Tibial nerve (tissue), 4 donors: ENCODE results near the gene AVL9. TPM values are rescaled to one million over a fixed set of nuclear protein-coding genes. Genes with fewer than 3 reads are reported as not detected.

ENCODE experiments used
- DNase-seq, 2 donors: peaks; one replicate each; pipeline ENCODE4 v3.0.0-alpha.2; 2019; ENCODE audit warnings: low spot score in 2 of 2
- H3K27ac ChIP-seq, 4 donors: fragments of 200-600 bp; sonication (generic) in 3 of 4; one replicate each; pipeline ENCODE4 v1.5.1; 2017 to 2019; ENCODE audit warnings: mild to moderate bottlenecking in 1 of 4
- H3K27me3 ChIP-seq, 2 donors: fragments of 200-600 bp; sonication (generic) in 1 of 2; one replicate each; pipeline versions ENCODE4 v1.5.1 to v1.6.0; 2017 to 2019
- H3K36me3 ChIP-seq, 3 donors: fragments of 200-600 bp; sonication (generic); one replicate each; pipeline ENCODE4 v1.5.1; 2018 to 2019
- H3K4me1 ChIP-seq, 4 donors: fragments of 200-600 bp; sonication (generic) in 3 of 4; one replicate each; pipeline ENCODE4 v1.5.1; 2017 to 2019
- H3K4me3 ChIP-seq, 4 donors: fragments of 200-600 bp; sonication (generic) in 3 of 4; one replicate each; pipeline ENCODE4 v1.5.1; 2017 to 2019; ENCODE audit warnings: mild to moderate bottlenecking in 1 of 4, moderate library complexity in 1 of 4
- H3K9me3 ChIP-seq, 4 donors: fragments of 200-600 bp; sonication (generic) in 3 of 4; one replicate each; pipeline ENCODE4 v1.5.1; 2017 to 2019
- EP300 ChIP-seq, 2 donors: sonication (generic); formaldehyde crosslinking; IDR thresholded peaks; one replicate each; pipeline ENCODE4 v1.6.1; 2017; ENCODE audit warnings: antibody characterized with exemption in 2 of 2, mild to moderate bottlenecking in 1 of 2
- POLR2A ChIP-seq, 2 donors: fragments of 450-650 bp; IDR thresholded peaks; one replicate each; pipeline ENCODE4 v1.6.1; 2017; ENCODE audit warnings: antibody characterized with exemption in 2 of 2, mild to moderate bottlenecking in 2 of 2, moderate library complexity in 2 of 2
- WGBS, 2 donors: methylation state at CpG; one replicate each; pipeline ENCODE4 v1.1.5; 2018; 5-methylcytosine and 5-hydroxymethylcytosine counted together
- total RNA-seq, 4 donors: library from RNA; depleted of rRNA; stranded (reverse); fragments of >200 nt; gene quantifications; one replicate each; pipeline ENCODE4 v1.1.0, GENCODE V29; 2016
- TF ChIP-seq, protein P1 (sequence below), 5 experiments: fragments of 200-600 bp in 3 of 5; fragments of 450-650 bp in 2 of 5; sonication (generic) in 3 of 5; IDR thresholded peaks; one replicate each; pipeline ENCODE4 v1.5.1; 2016 to 2019; ENCODE audit warnings: antibody characterized with exemption in 5 of 5, mild to moderate bottlenecking in 3 of 5, moderate library complexity in 2 of 5

AVL9 gene
- total RNA-seq, 4 donors from 2014 or later = 19.4 to 36.1 (median 31.5) TPM

DNA sequence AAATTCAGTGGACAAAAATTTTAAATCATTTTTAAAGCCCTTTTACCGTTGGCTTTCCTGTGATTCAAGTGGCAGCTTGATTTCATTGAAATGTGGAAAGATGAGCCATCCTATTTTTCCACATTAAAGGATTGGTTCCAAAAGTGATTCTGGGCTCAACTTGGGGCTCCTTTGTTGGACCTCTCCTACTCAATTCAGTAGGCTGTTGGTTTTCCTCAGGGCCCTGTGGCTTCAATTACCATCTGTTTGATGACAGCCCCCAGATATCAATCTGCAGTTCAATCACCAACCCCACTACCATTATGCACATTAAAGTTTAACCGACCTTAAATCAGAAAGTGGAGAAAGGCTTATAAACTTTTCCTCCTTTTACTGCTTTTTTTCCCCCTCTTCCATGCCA, 47.3 kb downstream of the AVL9 start:
- no peaks in the 10 kb centered on the region for H3K9me3 ChIP-seq
- DNase-seq = no peak
- H3K4me1 ChIP-seq = peaks cover 0 to 6% (median 2%) of the 10 kb centered on the region in 4 donors
- WGBS, 2 donors = 70 to 79% methylated on average over 2 of the region's 2 CpGs
- H3K27ac ChIP-seq = no peak overlapping the region
- no peak overlapping the region for H3K4me3 ChIP-seq
- peaks cover 0 to 22% (median 0%) of the 10 kb centered on the region in 3 donors for H3K36me3 ChIP-seq
- TF ChIP-seq, protein P1, sequence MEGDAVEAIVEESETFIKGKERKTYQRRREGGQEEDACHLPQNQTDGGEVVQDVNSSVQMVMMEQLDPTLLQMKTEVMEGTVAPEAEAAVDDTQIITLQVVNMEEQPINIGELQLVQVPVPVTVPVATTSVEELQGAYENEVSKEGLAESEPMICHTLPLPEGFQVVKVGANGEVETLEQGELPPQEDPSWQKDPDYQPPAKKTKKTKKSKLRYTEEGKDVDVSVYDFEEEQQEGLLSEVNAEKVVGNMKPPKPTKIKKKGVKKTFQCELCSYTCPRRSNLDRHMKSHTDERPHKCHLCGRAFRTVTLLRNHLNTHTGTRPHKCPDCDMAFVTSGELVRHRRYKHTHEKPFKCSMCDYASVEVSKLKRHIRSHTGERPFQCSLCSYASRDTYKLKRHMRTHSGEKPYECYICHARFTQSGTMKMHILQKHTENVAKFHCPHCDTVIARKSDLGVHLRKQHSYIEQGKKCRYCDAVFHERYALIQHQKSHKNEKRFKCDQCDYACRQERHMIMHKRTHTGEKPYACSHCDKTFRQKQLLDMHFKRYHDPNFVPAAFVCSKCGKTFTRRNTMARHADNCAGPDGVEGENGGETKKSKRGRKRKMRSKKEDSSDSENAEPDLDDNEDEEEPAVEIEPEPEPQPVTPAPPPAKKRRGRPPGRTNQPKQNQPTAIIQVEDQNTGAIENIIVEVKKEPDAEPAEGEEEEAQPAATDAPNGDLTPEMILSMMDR (IDR thresholded peaks at IDR 0.05) = no peak
- no peak for TF ChIP-seq EP300 (IDR thresholded peaks at IDR 0.05)
- TF ChIP-seq POLR2A (IDR thresholded peaks at IDR 0.05) = no peak
- H3K27me3 ChIP-seq = no peaks in the 10 kb centered on the region

DNA sequence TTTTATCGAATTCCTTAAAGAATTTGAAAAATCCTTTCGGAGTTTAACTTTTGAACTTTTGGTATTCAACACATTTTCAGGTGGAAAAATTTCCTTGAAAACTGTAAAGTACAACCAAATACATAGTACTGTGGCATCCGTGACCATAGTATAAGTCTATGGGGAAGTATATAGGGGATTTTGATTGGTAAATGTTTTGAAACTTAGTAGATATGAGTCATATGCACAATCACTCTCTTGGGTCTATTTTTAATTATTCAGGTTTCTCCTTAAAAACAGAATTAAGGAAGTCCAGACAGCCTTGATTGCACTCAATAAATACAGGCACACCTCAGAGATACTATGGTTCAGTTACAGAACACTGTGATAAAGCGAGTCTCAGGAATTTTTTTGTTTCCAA, 64.2 kb downstream of the AVL9 start:
- Histone ChIP-seq H3K27me3 (no peaks in the 10 kb centered on the region), H3K4me3 (no peak overlapping the region), H3K4me1 (peaks cover 0 to 4% (median 0%) of the 10 kb centered on the region in 4 donors), H3K27ac (no peak overlapping the region), H3K36me3 (peaks cover 0 to 83% (median 13%) of the 10 kb centered on the region in 3 donors), H3K9me3 (no peaks in the 10 kb centered on the region)
- DNase-seq = no peak
- WGBS, 2 donors = 97% methylated on average over 4 of the region's 4 CpGs
- TF ChIP-seq EP300 (IDR thresholded peaks at IDR 0.05) (no peak), POLR2A (IDR thresholded peaks at IDR 0.05) (no peak)
- TF ChIP-seq, protein P1 (IDR thresholded peaks at IDR 0.05) = no peak

DNA sequence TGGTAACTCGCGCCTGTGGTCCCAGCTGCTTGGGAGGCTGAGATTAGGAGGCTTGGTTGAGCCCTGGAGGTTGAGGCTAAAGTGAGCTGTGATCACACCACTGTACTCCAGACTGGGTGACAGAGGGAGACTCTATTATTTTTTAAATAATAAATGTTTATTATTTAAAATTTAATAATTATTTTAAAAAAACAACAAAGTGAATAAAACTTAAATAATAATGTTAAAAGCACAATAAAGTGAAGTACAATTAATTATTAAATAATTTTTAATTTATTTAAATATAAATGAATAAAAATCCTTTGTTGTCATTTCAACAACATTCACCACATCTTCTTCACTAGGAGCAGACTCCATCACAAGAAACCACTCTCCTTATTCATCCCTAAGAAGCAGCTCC, 64.8 kb downstream of the AVL9 start:
- no peak for DNase-seq
- WGBS, 2 donors = 98 to 100% methylated on average over 2 of the region's 2 CpGs
- Histone ChIP-seq H3K9me3 (no peaks in the 10 kb centered on the region), H3K27me3 (no peaks in the 10 kb centered on the region), H3K27ac (no peak overlapping the region), H3K4me1 (peaks cover 0 to 7% (median 0%) of the 10 kb centered on the region in 4 donors), H3K4me3 (no peak overlapping the region), H3K36me3 (peaks cover 0 to 77% (median 13%) of the 10 kb centered on the region in 3 donors)
- no peak for TF ChIP-seq EP300 (IDR thresholded peaks at IDR 0.05)
- TF ChIP-seq POLR2A (IDR thresholded peaks at IDR 0.05) = no peak
- TF ChIP-seq, protein P1 (IDR thresholded peaks at IDR 0.05) = no peak

DNA sequence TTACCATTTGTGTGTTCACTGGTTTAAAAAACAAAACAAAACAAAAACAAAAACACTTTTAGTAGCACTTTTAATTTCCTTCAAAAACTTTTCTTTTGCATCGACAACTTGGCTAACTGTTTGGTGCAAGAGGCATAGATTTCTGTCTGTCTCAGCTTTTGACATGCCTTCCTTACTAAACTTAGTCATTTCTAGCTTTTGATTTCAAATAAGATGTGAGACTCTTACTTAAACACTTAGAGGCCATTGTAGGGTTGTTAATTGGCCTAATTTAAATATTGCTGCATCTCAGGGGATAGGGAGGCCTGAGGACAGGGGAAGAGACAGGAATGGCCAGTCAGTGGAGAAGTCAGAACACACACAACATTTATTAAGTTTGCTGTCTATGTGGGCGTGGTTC, 66.3 kb downstream of the AVL9 start:
- no peak overlapping the region for H3K4me3 ChIP-seq
- peaks cover 0 to 7% (median 0%) of the 10 kb centered on the region in 4 donors for H3K4me1 ChIP-seq
- H3K9me3 ChIP-seq = no peaks in the 10 kb centered on the region
- TF ChIP-seq, protein P1 (IDR thresholded peaks at IDR 0.05) = no peak
- no peak for TF ChIP-seq POLR2A (IDR thresholded peaks at IDR 0.05)
- no peak for TF ChIP-seq EP300 (IDR thresholded peaks at IDR 0.05)
- no peak overlapping the region for H3K27ac ChIP-seq
- DNase-seq = no peak
- peaks cover 0 to 65% (median 13%) of the 10 kb centered on the region in 3 donors for H3K36me3 ChIP-seq
- H3K27me3 ChIP-seq = no peaks in the 10 kb centered on the region
- 95 to 97% methylated on average over 2 of the region's 2 CpGs for WGBS, 2 donors

DNA sequence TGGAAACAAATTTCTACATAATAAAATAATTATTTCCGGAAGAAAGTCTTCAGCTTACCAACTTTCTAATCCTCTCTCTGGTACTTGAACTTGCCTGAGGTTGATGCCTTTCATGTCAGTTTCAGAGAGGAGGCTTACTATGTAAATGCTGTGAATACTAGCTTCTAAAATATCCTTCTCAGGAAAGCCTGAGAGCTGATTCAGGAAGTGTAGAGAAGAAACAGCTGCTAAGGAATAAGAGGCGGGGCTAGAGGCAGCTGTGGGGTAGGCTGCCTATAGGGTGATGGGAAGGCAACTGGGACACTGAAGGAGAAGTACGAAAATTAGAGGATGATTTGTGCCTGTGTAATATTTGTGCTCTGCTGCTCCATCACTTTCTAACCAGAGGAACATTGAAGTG, 69.3 kb downstream of the AVL9 start:
- Histone ChIP-seq H3K4me1 (peaks cover 0 to 7% (median 0%) of the 10 kb centered on the region in 4 donors), H3K9me3 (no peaks in the 10 kb centered on the region), H3K4me3 (no peak overlapping the region), H3K36me3 (peaks cover 0 to 41% (median 13%) of the 10 kb centered on the region in 3 donors), H3K27me3 (no peaks in the 10 kb centered on the region), H3K27ac (no peak overlapping the region)
- no peak for TF ChIP-seq POLR2A (IDR thresholded peaks at IDR 0.05)
- TF ChIP-seq EP300 (IDR thresholded peaks at IDR 0.05) = no peak
- TF ChIP-seq, protein P1 (IDR thresholded peaks at IDR 0.05) = no peak
- no peak for DNase-seq
- 37 to 40% methylated on average over 3 of the region's 3 CpGs for WGBS, 2 donors
